ENCODE results near the gene PPCDC. TPM values are rescaled to one million over a fixed set of nuclear protein-coding genes. Genes with fewer than 3 reads are reported as not detected.

The PPCDC gene
- polyA plus RNA-seq, 1 of the 3 experiments (the other 2 are of a cell fraction) = 19.8 TPM

Small RNAs within 50 kb of the gene (small RNA-seq; reads per million reads assigned to genes)
- gene AC015720.1 = 0 reads per million in 7 experiments
- gene RF00019 = 0 reads per million in 7 experiments

Other genes starting within 250 kb of the PPCDC start
- gene CSK, start 241.5 kb upstream of the PPCDC start, polyA plus RNA-seq (2012; rRNA removed) = 34.7 and 53.1 TPM in 2 replicates
- gene LMAN1L, start 210.8 kb upstream of the PPCDC start, polyA plus RNA-seq (2012; rRNA removed) = 0.02 TPM in 1 of 2 replicates, not detected in the other
- not detected in 2 replicates for gene CPLX3, start 197.0 kb upstream of the PPCDC start, polyA plus RNA-seq (2012; rRNA removed)
- 41.3 and 55.3 TPM in 2 replicates for gene ULK3, start 180.4 kb upstream of the PPCDC start, polyA plus RNA-seq (2012; rRNA removed)
- gene SCAMP2, start 150.2 kb upstream of the PPCDC start, polyA plus RNA-seq (2012; rRNA removed) = 88.1 and 99.5 TPM in 2 replicates
- 58.2 and 63.5 TPM in 2 replicates for gene MPI, start 133.5 kb upstream of the PPCDC start, polyA plus RNA-seq (2012; rRNA removed)
- 53.0 and 90.2 TPM in 2 replicates for gene FAM219B, start 116.7 kb upstream of the PPCDC start, polyA plus RNA-seq (2012; rRNA removed)
- gene COX5A, start 85.5 kb upstream of the PPCDC start, polyA plus RNA-seq (2012; rRNA removed) = 112 and 158 TPM in 2 replicates
- 1.7 TPM in 2 replicates for gene RPP25, start 66.8 kb upstream of the PPCDC start, polyA plus RNA-seq (2012; rRNA removed)
- 27.9 and 32.7 TPM in 2 replicates for gene SCAMP5, start 28.0 kb upstream of the PPCDC start, polyA plus RNA-seq (2012; rRNA removed)
- gene C15orf39, start 178.3 kb downstream of the PPCDC start, polyA plus RNA-seq (2012; rRNA removed) = 1.6 and 2.5 TPM in 2 replicates
- not detected in 2 replicates for gene GOLGA6C, start 234.7 kb downstream of the PPCDC start, polyA plus RNA-seq (2012; rRNA removed)